HG03469 (cell line): ENCODE results near the gene GNA12.

Source experiments
- ATAC-seq: cut with Tn5 transposase; IDR thresholded peaks from one replicate; pipeline ENCODE4 v1.9.1; 2021; ENCODE audit warnings: mild to moderate bottlenecking, moderate library complexity, moderate number of reproducible peaks; ENCODE audit not compliant: unreplicated experiment

Gene GNA12

GRCh38 chr7:2838873-2839578 lies 5.1 kb downstream of the GNA12 start:
- ATAC-seq = peak; percentile 70

GRCh38 chr7:2838451-2838850 lies 5.7 kb downstream of the GNA12 start:
- ATAC-seq = no peak

- no peak for ATAC-seq
Measured at GRCh38 chr7:2837496-2837895, 6.6 kb downstream of the GNA12 start.

GRCh38 chr7:2834748-2835441 lies 9.2 kb downstream of the GNA12 start:
- no peak for ATAC-seq

GRCh38 chr7:2833083-2833910 lies 10.8 kb downstream of the GNA12 start:
- no peak for ATAC-seq

- ATAC-seq = no peak
Measured at GRCh38 chr7:2832461-2832860, 11.6 kb downstream of the GNA12 start.

- no peak for ATAC-seq
Measured at GRCh38 chr7:2830609-2831376, 13.3 kb downstream of the GNA12 start.

- ATAC-seq = no peak
Measured at GRCh38 chr7:2829040-2829439, 15.1 kb downstream of the GNA12 start.

GRCh38 chr7:2826771-2827170 lies 17.3 kb downstream of the GNA12 start:
- ATAC-seq = no peak

- no peak for ATAC-seq
Measured at GRCh38 chr7:2825559-2826227, 18.4 kb downstream of the GNA12 start.

- no peak for ATAC-seq
Measured at GRCh38 chr7:2824678-2825461, 19.2 kb downstream of the GNA12 start.

GRCh38 chr7:2824026-2824677 lies 20.0 kb downstream of the GNA12 start:
- ATAC-seq = no peak

GRCh38 chr7:2823130-2823529 lies 21.0 kb downstream of the GNA12 start:
- no peak for ATAC-seq

GRCh38 chr7:2821842-2822507 lies 22.1 kb downstream of the GNA12 start:
- ATAC-seq = peak; percentile 53

- no peak for ATAC-seq
Measured at GRCh38 chr7:2821161-2821841, 22.8 kb downstream of the GNA12 start.

GRCh38 chr7:2820508-2820934 lies 23.6 kb downstream of the GNA12 start:
- no peak for ATAC-seq

- no peak for ATAC-seq
Measured at GRCh38 chr7:2819954-2820397, 24.1 kb downstream of the GNA12 start.
